Umbilical cord (tissue), 1 donor: Measurements from ENCODE around the gene SPRED3. TPM values are rescaled to one million over a fixed set of nuclear protein-coding genes. Genes with fewer than 3 reads are reported as not detected.

Experiments
- total RNA-seq: library from RNA; depleted of rRNA; stranded (reverse); fragments of >200 nt; gene quantifications from one replicate; pipeline ENCODE4 v1.2.3, GENCODE V29; 2014; ENCODE audit warnings: low replicate concordance; ENCODE audit not compliant: insufficient read depth

The SPRED3 gene
- total RNA-seq, 1 donor from 2014 or later = not detected

Other genes starting within 250 kb of the SPRED3 start
- 2.2 TPM for gene DPF1, start 164.5 kb upstream of the SPRED3 start, total RNA-seq
- gene PPP1R14A, start 132.3 kb upstream of the SPRED3 start, total RNA-seq = 43.1 TPM
- 113 TPM for gene SPINT2, start 124.1 kb upstream of the SPRED3 start, total RNA-seq
- 8.7 TPM for gene C19orf33, start 84.4 kb upstream of the SPRED3 start, total RNA-seq
- gene YIF1B, start 72.8 kb upstream of the SPRED3 start, total RNA-seq = 35.4 TPM
- gene KCNK6, start 68.9 kb upstream of the SPRED3 start, total RNA-seq = 12.3 TPM
- 3.4 TPM for gene CATSPERG, start 52.9 kb upstream of the SPRED3 start, total RNA-seq
- 147 TPM for gene PSMD8, start 14.1 kb upstream of the SPRED3 start, total RNA-seq
- gene GGN, start 663 bp upstream of the SPRED3 start, total RNA-seq = not detected
- 6.7 TPM for gene FAM98C, start 14.4 kb downstream of the SPRED3 start, total RNA-seq
- gene RASGRP4, start 37.5 kb downstream of the SPRED3 start, total RNA-seq = 0.96 TPM
- gene RYR1, start 45.0 kb downstream of the SPRED3 start, total RNA-seq = 1.4 TPM
- 0.96 TPM for gene MAP4K1, start 229.3 kb downstream of the SPRED3 start, total RNA-seq
- 56.1 TPM for gene EIF3K, start 230.5 kb downstream of the SPRED3 start, total RNA-seq